GM21528 (cell line): ENCODE data around the gene COMMD2.
A peak's percentile ranks its signal among the peaks of the same experiment; 100 is the strongest.

Experiments
- ATAC-seq: cut with Tn5 transposase; IDR thresholded peaks from one replicate; pipeline ENCODE4 v1.9.1; 2021; ENCODE audit warnings: mild to moderate bottlenecking, moderate library complexity; ENCODE audit not compliant: unreplicated experiment, low FRiP score

The COMMD2 gene

GRCh38 chr3:149764302-149764701 is 12.0 kb upstream of the COMMD2 start:
- ATAC-seq: no peak

GRCh38 chr3:149763565-149764195 is 11.4 kb upstream of the COMMD2 start:
- no peak for ATAC-seq

DNA sequence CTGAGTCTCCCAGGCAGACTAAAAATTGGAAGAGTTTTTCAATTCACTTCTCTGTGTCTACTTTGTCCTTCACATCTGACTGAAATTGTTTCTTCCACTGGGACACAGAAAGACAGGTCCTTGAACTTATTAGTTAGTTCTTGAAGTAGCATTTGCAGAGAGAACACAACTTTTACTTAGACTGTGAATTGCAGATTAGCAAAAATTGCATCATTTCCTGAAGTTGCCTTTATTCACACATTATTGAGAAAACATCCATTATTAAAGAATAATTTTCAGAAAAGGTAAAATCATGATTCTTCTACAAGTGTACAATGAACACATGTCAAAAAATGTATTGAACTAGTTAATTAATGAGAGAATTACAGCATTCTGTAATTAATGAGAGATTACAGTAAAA is 1.4 kb upstream of the COMMD2 start:
- no peak for ATAC-seq

DNA sequence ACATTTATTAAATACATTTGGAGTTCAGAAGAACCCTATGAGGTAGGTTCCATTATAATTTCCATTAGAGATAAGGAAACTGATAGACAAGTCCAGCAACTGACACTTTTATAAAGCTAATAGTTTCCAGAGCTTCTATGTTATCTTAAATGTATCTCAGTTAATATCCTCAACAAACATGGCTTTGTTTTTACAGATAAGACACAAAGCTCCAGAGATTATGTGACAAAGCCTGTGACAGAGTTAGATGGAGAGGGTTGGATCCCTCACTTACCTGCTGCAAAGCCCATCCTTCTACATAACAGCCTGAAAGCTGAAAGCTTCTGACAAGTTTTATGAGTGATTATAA is 473 bp upstream of the COMMD2 start:
- ATAC-seq: no peak

- no peak for ATAC-seq
Measured at GRCh38 chr3:149751551-149751950, 738 bp downstream of the COMMD2 start.

DNA sequence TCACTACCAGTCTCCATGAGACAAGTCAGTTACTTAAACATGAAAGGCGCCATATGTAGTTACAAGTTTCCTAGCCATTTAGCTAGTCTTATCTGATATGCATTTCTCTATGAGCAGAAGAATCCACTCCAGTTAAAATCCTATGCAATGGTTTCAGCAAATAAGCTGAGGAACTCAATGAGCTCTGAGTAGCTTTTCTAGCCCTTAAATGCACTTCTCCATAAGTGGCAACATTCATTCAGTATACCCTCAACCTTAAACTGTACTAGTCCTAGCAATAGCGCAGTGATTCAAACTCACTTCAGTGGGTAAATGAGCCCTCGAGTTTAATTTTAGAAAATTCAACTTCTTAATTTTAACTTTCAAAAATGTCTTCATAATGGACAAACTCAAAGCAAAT is 7.7 kb downstream of the COMMD2 start:
- no peak for ATAC-seq

DNA sequence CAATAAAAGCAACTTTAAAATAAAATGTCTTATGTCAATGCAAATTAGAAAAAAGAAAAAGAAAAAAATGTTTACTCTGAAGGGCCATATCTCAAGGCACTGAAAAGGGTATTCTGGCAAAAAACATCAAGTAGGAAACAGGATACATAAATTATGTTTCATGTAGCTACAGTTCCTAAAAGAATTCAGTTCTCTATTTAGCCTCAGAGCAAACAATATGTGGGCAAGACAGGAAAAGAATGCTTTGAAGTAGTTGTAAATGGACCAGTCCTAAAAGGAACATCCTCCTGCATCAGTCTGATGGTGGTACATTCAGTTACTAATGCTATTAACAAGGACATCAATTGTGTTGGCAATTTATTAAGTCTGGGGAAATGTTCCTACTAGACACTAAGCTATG is 8.1 kb downstream of the COMMD2 start:
- ATAC-seq: no peak

- no peak for ATAC-seq
Measured at GRCh38 chr3:149739396-149739795, 12.9 kb downstream of the COMMD2 start.

DNA sequence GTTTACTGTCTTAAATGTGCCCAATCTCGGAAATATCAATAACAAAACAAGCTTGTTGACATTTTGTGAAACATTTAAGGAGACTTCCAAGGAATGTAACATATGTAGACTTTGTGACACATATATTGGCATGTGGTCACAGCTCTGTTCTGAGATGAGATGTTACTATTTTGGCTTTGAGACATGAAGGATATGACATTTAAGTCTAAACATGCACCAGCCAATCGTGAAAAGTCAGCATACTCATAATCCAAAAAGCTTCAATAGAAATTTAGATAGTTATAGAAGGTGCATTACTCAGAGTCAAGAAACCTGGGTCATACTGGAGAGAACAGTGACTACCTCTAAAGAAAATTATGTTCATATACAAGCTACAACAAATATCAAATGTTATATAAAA is 13.4 kb downstream of the COMMD2 start:
- ATAC-seq: no peak

GRCh38 chr3:149736953-149737205 is 15.4 kb downstream of the COMMD2 start:
- no peak for ATAC-seq

DNA sequence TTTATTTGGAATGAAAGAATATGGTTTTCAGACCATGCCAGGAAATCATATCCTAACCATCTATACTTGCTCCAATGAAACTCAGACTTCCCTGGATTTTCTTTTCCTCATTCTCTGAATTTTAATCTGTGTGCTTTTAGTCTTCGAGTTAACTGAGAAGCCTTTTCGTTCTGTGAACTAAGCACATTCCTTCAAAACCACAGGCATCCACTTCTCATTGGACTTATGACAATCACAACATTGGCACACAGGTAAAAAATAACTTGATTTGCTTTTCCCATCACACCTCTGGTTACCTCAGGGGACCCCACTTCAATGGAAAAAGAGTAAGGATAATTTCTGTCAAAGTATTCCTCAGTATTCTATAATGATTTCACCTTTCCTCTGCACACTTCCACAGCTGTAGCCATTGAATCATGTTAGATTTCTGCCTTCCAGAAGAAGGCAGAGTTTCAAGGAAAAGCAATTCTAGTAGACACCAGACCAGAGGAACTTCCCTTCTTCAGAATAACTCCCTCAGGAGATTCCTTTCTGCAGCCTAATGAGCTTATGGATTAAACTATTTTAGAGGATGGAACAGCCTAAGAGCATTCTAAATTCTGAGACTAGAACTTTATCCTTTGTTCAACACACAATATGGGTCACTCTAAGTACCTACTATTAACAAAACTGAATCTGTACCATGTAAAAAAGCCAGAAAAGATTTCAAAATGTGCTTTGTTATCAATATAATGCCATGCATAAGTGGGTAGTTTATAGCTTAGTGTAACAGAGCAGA is 15.9 kb downstream of the COMMD2 start:
- ATAC-seq: no peak

DNA sequence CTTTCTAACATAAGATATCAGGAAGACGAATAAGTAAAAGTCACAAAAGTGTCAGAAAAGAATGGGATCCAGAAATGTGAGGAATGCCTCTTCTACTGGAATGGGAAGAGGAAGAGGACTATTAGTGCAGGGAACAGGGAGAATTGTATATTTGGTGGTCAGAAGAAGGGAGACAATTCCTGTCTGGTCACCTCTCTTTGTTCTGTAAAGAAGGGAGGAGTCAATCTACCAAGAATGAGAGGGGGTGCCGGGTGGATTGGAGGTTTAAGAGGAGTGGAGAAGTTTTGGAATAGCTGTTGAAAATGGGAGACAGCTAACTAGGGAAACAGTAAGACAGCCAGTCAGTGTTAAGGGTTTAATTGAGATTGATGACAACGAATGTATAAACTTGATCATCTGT is 20.1 kb downstream of the COMMD2 start:
- ATAC-seq: no peak

- no peak for ATAC-seq
Measured at GRCh38 chr3:149727656-149728055, 24.6 kb downstream of the COMMD2 start.

GRCh38 chr3:149726716-149727407 is 25.4 kb downstream of the COMMD2 start:
- ATAC-seq: peak; percentile 84

- ATAC-seq: no peak
Measured at GRCh38 chr3:149723781-149724180, 28.5 kb downstream of the COMMD2 start.

DNA sequence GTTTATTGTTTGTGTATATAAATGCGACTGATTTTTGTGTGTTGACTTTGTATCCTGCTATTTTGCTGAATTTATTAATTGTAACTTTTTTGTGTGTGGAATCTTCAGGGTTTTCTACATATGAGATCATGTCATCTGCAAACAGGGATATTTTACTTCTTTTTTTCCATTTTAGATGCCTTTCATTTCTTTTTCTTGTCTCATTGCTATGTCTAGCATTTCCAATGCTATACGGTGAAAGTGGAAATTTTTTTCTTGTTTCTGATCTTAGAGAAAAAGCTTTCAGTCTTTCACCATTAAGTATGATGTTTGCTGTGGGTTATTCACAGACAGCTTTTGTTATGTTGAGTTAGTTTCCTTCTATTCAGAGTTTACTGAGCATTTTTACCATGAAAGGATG is 31.4 kb downstream of the COMMD2 start:
- no peak for ATAC-seq

- ATAC-seq: no peak
Measured at GRCh38 chr3:149717391-149718056, 34.8 kb downstream of the COMMD2 start.

DNA sequence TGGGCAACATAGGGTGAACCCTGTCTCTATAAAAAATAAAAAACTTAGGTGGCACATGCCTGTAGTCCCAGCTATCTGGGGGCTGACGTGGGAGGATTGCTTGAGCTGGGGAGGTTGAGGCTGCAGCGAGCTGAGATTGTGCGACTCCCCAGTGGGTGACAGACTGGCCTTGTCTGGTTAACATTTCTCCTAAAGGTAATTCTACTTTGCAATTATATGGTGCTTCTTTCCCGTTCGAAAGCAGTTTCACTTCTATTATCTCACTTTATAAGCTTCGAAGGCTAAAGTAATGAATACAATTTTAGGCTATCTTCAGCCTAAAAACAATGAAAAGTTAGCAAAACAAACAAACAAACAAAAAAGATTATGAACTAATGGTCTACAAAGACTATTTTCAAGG is 35.3 kb downstream of the COMMD2 start:
- ATAC-seq: no peak

GRCh38 chr3:149715247-149715646 is 37.0 kb downstream of the COMMD2 start:
- no peak for ATAC-seq

GRCh38 chr3:149713730-149714654 is 38.3 kb downstream of the COMMD2 start:
- no peak for ATAC-seq

- ATAC-seq: no peak
Measured at GRCh38 chr3:149706905-149707304, 45.4 kb downstream of the COMMD2 start.
